ENCODE measurements around the gene TOP3A. TPM values are rescaled to one million over a fixed set of nuclear protein-coding genes. Genes with fewer than 3 reads are reported as not detected.

TOP3A gene
- total and polyA plus RNA-seq, 8 donors, result 7.6 to 311 (median 23.5) TPM

GRCh38 chr17:18262111-18262510, 52.7 kb downstream of the TOP3A start:
- H3K36me3 ChIP-seq, result peaks cover 21 to 35% (median 31%) of the 10 kb centered on the region in 4 donors
- peak overlapping the region in 3 of 5 donors; percentile 95 to 98 (median 96) for H3K27ac ChIP-seq
- intact Hi-C loops (cut with DNase I; ENCODE audit: low total_unique reads), result loop anchor here (10.0 kb wide), 1 partner anchor 53 kb away; the partner anchor contains the start of genes SMCR8 and TOP3A
- H3K27me3 ChIP-seq, result no peaks in the 10 kb centered on the region
- peaks cover 32 to 51% (median 46%) of the 10 kb centered on the region in 4 donors for H3K4me1 ChIP-seq
- no peak for TF ChIP-seq CTCF (IDR thresholded peaks at IDR 0.05)
- no peak for TF ChIP-seq POLR2A (IDR thresholded peaks at IDR 0.05)
- TF ChIP-seq EP300 (IDR thresholded peaks at IDR 0.05), result no peak
- no peak for TF ChIP-seq POLR2AphosphoS5 (IDR thresholded peaks at IDR 0.05)
- DNase-seq, result no peak
- H3K4me3 ChIP-seq, result peak overlapping the region in 2 of 4 donors; percentile 84 to 92
- 58 to 72% (median 63%) methylated on average over 2 of the region's 2 CpGs; no CpG with 5 or more reads in 1 of the 5 donors for WGBS, 5 donors
- no peaks in the 10 kb centered on the region for H3K9me3 ChIP-seq

- no peaks in the 10 kb centered on the region for H3K9me3 ChIP-seq
- DNase-seq, result no peak
- no peak for TF ChIP-seq EP300 (IDR thresholded peaks at IDR 0.05)
- TF ChIP-seq POLR2AphosphoS5 (IDR thresholded peaks at IDR 0.05), result no peak
- no peak for TF ChIP-seq CTCF (IDR thresholded peaks at IDR 0.05)
- no peak for TF ChIP-seq POLR2A (IDR thresholded peaks at IDR 0.05)
- no peaks in the 10 kb centered on the region for H3K27me3 ChIP-seq
- peaks cover 21 to 35% (median 32%) of the 10 kb centered on the region in 4 donors for H3K36me3 ChIP-seq
- intact Hi-C loops (cut with DNase I; ENCODE audit: low total_unique reads), result loop anchor here (10.0 kb wide), 1 partner anchor 53 kb away; the partner anchor contains the start of genes SMCR8 and TOP3A
- H3K4me1 ChIP-seq, result peaks cover 37 to 56% (median 51%) of the 10 kb centered on the region in 4 donors
- peak overlapping the region; percentile 84 to 94 (median 92) for H3K4me3 ChIP-seq
- 71 to 82% (median 79%) methylated on average over 3 of the region's 3 CpGs for WGBS, 5 donors
- peak overlapping the region; percentile 94 to 98 (median 95) for H3K27ac ChIP-seq
Measured at GRCh38 chr17:18261659-18262058, 53.1 kb downstream of the TOP3A start.

- Histone ChIP-seq H3K4me3 (peak overlapping the region; percentile 84 to 94 (median 92)), H3K27me3 (no peaks in the 10 kb centered on the region), H3K9me3 (no peaks in the 10 kb centered on the region), H3K4me1 (peaks cover 41 to 61% (median 56%) of the 10 kb centered on the region in 4 donors), H3K36me3 (peaks cover 21 to 40% (median 36%) of the 10 kb centered on the region in 4 donors), H3K27ac (peak overlapping the region; percentile 94 to 98 (median 95))
- WGBS, 5 donors, result 0 to 4% (median 2%) methylated on average over 9 to 16 of the region's 16 CpGs
- DNase-seq, result peak; percentile 77 to 84
- TF ChIP-seq EP300 (IDR thresholded peaks at IDR 0.05), result no peak
- no peak for TF ChIP-seq POLR2A (IDR thresholded peaks at IDR 0.05)
- TF ChIP-seq CTCF (IDR thresholded peaks at IDR 0.05), result no peak
- TF ChIP-seq POLR2AphosphoS5 (IDR thresholded peaks at IDR 0.05), result no peak
- intact Hi-C loops (cut with DNase I; ENCODE audit: low total_unique reads), result loop anchor here (10.0 kb wide), 1 partner anchor 54 kb away; the partner anchor contains the start of genes SMCR8 and TOP3A
Measured at GRCh38 chr17:18261146-18261515, 53.7 kb downstream of the TOP3A start.

GRCh38 chr17:18260332-18261145, 54.3 kb downstream of the TOP3A start, which contains the start of gene MIEF2:
Gene MIEF2 (plus strand): TSS chr17:18260662. CDS start chr17:18262721, 2,059 bp downstream.
- Histone ChIP-seq H3K36me3 (peaks cover 21 to 40% (median 38%) of the 10 kb centered on the region in 4 donors), H3K9me3 (no peaks in the 10 kb centered on the region), H3K27me3 (no peaks in the 10 kb centered on the region), H3K4me3 (peak within 1 kb of the TSS; percentile 84 to 94 (median 92)), H3K27ac (peak within 1 kb of the TSS; percentile 94 to 98 (median 95)), H3K4me1 (peaks cover 41 to 62% (median 59%) of the 10 kb centered on the region in 4 donors)
- intact Hi-C loops (cut with DNase I; ENCODE audit: low total_unique reads), result loop anchor here (10.0 kb wide), 1 partner anchor 54 kb away; the partner anchor contains the start of genes SMCR8 and TOP3A
- peak; percentile 97 to 98 for DNase-seq
- TF ChIP-seq CTCF (IDR thresholded peaks at IDR 0.05) (no peak), POLR2A (IDR thresholded peaks at IDR 0.05) (no peak), EP300 (IDR thresholded peaks at IDR 0.05) (no peak), POLR2AphosphoS5 (IDR thresholded peaks at IDR 0.05) (peak; percentile 40 to 63 (median 58))
- 0 to 2% (median 0%) methylated on average over 32 to 72 of the region's 72 CpGs for WGBS, 5 donors
